GM19193 (cell line): Measurements from ENCODE around the gene CTSO.

Experiments
- POLR2A ChIP-seq: IDR thresholded peaks from 4 replicates; pipeline ENCODE4 v1.6.1; 2011; ENCODE audit not compliant: insufficient read depth, insufficient read length; ENCODE audit errors: extremely low read depth

CTSO gene

GRCh38 chr4:155931634-155932033 is 22.0 kb downstream of the CTSO start:
- no peak for TF ChIP-seq POLR2A

- no peak for TF ChIP-seq POLR2A
These were observed 23.3 kb downstream of the CTSO start for GRCh38 chr4:155930330-155930729.

- no peak for TF ChIP-seq POLR2A
These were observed 23.8 kb downstream of the CTSO start for GRCh38 chr4:155929833-155930232.

- TF ChIP-seq POLR2A: no peak
These were observed 29.0 kb downstream of the CTSO start for GRCh38 chr4:155924637-155925036.

- TF ChIP-seq POLR2A: no peak
These were observed 32.1 kb downstream of the CTSO start for GRCh38 chr4:155921597-155921996.

GRCh38 chr4:155914782-155915181 is 38.9 kb downstream of the CTSO start:
- no peak for TF ChIP-seq POLR2A

- no peak for TF ChIP-seq POLR2A
These were observed 41.8 kb downstream of the CTSO start for GRCh38 chr4:155911905-155912304.

GRCh38 chr4:155909615-155910226 is 43.9 kb downstream of the CTSO start:
- no peak for TF ChIP-seq POLR2A

- no peak for TF ChIP-seq POLR2A
These were observed 45.2 kb downstream of the CTSO start for GRCh38 chr4:155908187-155909139.

GRCh38 chr4:155907556-155907955 is 46.1 kb downstream of the CTSO start:
- no peak for TF ChIP-seq POLR2A

GRCh38 chr4:155906554-155907247 is 47.0 kb downstream of the CTSO start:
- TF ChIP-seq POLR2A: no peak

- no peak for TF ChIP-seq POLR2A
These were observed 49.3 kb downstream of the CTSO start for GRCh38 chr4:155904331-155904730.

GRCh38 chr4:155903453-155903852 is 50.2 kb downstream of the CTSO start, which contains the start of gene TDO2:
Gene TDO2 (plus strand): TSS chr4:155903696. CDS start chr4:155903759, 63 bp downstream.
- no peak for TF ChIP-seq POLR2A

GRCh38 chr4:155901013-155901412 is 52.7 kb downstream of the CTSO start:
- no peak for TF ChIP-seq POLR2A

GRCh38 chr4:155900381-155900780 is 53.3 kb downstream of the CTSO start:
- TF ChIP-seq POLR2A: no peak

GRCh38 chr4:155899891-155900290 is 53.8 kb downstream of the CTSO start:
- no peak for TF ChIP-seq POLR2A

GRCh38 chr4:155891058-155891457 is 62.6 kb downstream of the CTSO start:
- no peak for TF ChIP-seq POLR2A
